HG03064 (cell line): ENCODE results near the gene SKIC8.

Source experiments
- ATAC-seq: cut with Tn5 transposase; IDR thresholded peaks from one replicate; pipeline ENCODE4 v1.9.1; 2021; ENCODE audit warnings: low read depth; ENCODE audit not compliant: unreplicated experiment

SKIC8 gene

GRCh38 chr15:78299101-78299930, at the start of gene SKIC8:
Gene SKIC8 (minus strand): TSS chr15:78299609. CDS start chr15:78295686, 3,923 bp downstream.
- peak; percentile 78 for ATAC-seq

DNA sequence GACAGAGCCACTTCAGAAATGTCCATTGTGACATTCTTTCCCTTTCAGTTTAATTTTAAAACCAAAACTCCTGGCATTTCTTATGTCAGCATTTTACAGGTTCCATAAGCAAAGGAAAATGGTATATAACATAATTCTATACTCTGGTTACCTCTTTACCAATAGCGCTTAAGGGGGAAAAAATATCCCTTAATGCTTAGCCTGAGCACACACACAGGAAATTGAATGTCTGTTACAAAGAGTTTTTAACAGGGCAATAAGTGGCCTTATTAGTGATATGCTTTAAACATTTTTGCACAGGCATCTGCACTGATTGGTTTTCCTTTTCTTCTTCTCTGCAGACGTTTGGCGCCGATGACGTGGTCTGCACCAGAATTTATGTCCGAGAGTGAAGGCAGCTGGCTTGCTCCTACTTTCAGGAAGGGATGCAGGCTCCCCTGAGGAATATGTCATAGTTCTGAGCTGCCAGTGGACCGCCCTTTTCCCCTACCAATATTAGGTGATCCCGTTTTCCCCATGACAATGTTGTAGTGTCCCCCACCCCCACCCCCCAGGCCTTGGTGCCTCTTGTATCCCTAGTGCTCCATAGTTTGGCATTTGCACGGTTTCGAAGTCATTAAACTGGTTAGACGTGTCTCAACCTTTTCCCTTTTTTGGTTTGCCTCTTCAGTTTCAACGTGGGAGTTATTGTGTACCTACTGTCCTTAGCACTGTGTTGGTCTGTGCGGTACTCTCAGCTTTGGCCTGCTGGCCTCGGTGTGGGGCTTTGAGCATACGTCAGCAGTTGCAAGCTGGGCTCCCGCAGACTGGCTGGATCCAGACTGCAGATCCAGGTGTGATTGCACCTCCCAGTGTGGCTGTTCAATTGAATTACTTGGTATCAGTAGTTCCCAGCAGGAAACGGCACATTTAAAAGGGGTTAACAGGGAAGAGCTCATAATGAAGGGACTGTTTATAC, 48.5 kb upstream of the SKIC8 start:
- no peak for ATAC-seq

DNA sequence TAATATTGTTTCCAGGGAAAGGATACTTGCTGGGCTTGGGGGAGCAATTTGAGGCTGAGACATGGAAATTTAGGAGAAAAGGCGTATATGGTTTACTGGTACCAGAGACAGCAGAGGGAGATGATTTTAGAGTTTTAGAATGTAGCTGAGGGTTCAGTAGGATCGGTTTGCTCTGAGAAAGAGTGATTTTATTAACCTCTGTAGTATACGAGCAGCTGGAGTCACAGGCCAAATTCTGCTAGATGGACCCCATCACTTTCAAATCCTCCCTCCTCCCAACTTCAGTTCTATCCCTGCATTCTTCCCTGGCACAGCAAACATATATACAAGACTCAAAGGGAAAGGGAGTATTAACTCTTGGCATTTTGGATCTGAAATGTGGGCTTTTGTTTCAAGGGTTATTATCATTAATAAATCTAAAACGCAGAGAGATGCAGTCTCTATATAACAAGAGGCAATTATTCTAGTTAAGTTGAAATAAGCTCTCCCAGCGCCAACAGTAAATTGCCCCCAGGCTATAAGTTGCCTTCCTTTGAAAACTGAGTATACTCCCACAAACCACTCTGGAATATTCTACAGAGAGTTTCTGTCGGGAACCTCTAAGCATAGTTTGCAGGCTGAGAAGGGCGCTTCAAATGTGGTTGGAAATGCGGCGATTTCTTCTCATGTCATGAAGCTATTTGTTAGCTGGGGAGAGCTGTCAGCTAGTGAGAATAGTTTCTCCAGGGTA, 46.2 kb upstream of the SKIC8 start:
- ATAC-seq = no peak

DNA sequence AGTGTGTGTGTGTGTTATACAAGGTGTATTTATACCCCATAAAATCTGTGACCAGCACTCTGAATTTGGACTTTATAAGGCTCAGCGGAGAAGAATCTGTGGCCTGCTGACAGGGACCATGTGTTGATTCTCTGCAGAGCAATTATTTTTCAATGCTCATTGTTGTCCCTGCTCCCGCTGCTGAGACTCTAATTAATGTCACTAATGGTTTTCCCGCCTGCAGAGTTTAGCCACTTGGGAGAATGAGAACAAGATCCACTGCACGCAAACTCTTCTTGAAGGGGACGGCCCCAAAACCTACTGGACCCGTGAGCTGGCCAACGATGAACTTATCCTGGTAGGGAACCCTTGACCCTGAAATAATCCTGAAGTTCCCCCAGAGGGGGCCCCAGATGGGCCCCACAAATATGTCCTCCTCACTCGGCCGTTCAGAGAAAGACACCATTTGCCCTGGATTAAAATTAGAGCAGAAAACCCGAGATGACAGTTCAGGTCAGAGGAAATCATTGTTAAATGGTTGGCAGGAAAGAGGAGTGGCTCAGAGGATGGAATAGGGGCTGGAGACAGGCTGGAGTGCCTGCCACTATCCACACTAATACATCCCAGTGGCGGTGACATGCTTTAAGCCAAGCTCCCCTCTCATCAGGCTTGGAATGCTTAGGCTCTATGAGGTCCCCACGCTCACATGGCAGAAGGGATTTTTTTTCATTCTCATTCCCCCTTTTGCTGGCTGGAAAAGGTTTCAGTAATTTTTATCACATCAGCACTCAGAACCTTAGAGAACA, 44.1 kb upstream of the SKIC8 start:
- no peak for ATAC-seq

GRCh38 chr15:78342021-78342420, 42.6 kb upstream of the SKIC8 start:
- ATAC-seq = no peak

DNA sequence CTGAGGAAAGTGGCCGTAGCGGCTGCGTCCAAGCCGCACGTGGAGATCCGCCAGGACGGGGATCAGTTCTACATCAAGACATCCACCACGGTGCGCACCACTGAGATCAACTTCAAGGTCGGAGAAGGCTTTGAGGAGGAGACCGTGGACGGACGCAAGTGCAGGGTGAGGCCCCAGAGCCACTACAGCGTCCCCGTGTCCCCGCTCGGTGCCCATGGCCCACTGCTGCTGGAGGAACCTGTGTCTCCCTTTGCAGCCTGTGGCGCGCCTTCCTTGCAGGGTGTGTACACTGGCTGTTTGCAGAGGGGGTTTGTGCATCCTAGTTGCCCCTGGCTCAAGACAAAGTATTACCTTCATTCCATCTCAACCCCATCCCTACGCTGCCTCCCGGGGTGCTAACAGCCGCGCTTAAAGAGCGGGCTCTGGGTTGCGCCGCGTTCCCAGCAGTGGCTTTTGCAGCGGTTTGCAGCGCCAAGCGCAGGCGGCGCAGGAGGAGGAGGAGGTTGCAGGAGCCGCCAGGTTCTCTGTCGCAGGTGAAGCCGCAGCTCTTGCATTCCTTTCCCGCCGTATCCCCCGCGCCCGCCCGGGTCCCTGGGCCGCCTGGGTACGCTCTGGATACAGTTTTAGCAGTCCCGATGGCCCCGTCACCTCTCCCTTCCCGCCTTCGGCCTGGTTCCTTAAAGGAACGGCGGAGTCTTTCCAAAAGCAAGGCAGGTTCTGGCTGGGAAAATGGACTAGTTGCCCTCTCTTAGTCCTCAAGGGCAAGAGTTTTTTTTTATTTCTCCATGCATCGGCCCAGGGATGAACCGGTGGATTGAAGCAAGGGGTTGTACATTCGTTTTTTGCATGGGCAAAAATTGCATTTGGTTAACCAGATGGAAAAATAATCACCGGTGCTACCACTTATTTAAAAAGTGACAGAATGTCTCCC, 41.9 kb upstream of the SKIC8 start:
- ATAC-seq = no peak

- no peak for ATAC-seq
Observed at GRCh38 chr15:78340231-78341056, 41.0 kb upstream of the SKIC8 start, which contains the start of gene CRABP1. Gene CRABP1 (plus strand): TSS chr15:78340353. CDS start chr15:78340429, 76 bp downstream.

GRCh38 chr15:78339559-78339958, 40.1 kb upstream of the SKIC8 start:
- ATAC-seq = no peak

DNA sequence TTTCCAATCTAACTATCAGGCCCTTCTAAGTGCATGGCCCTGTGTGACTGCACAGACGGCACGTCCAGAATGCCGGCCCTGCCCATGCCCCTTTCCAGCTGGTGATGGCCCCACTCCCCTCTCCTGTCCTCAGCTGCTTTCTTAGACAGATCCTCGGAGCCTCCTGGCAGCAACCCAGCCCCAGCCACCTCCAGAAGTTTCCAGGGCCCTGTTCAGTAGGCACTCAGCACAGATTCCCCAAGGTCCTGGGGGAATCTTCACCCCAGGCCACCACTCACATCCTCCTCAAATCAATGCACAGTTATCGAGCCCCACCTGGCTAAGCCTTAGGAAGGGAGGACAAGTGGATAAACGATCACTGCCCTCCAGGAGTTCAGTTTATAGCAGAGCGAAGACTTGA, 39.4 kb upstream of the SKIC8 start:
- no peak for ATAC-seq

DNA sequence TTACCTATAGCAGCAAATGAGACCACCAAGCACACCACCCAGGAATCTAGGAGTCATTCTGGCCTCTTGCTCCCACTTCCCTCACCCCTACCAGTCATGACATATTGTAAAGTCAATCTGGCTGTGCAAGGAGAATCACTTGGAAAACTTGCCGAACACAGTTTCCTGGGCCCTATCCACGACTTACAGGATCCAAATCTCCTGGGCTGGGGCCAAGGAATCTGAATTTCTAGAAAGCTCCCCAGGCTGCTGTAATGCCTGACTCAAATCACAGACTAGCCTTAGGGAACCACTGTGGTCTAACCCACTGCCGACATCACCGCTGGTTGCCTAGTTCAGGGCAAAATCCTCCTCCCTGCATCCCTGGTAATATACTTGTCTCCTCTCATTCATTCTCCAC, 36.6 kb upstream of the SKIC8 start:
- ATAC-seq = no peak

GRCh38 chr15:78334845-78335244, 35.4 kb upstream of the SKIC8 start:
- ATAC-seq = no peak

GRCh38 chr15:78329625-78330024, 30.2 kb upstream of the SKIC8 start:
- no peak for ATAC-seq

- ATAC-seq = no peak
Observed at GRCh38 chr15:78327466-78327865, 28.1 kb upstream of the SKIC8 start.

DNA sequence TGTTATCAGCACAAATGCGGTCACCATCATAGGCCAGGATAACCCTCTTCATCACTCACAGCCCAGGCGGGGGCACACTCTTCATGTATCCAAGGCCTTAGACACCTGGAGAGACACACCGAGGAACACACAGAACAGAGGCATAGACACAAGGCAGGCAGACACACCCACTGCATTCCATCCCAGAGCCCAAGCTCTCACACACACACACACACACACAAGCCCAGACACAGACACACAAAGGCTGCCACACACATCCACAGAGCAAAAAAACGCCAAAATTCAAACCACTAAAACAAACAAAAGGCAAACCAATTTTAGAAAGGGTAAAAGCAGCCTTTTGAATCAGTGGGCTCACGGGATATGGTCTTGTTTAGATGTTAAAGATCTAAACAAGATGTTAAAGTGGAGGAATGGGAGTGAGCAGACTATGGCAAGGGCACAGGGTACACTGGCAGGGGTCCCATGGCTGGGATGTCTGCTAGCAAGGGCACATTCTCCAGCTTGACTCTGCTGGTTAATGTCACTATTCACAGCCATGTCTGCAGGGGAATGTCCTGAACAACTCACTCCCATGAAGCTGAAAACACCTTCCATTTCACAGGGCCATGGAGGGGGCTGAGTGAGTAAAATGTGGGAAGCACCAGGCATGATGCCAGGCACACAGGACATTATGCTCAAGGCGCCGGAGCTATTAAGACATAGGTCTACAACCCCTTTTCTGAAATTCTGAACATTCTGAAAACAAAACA, 25.9 kb upstream of the SKIC8 start:
- no peak for ATAC-seq

GRCh38 chr15:78324144-78324543, 24.7 kb upstream of the SKIC8 start:
- no peak for ATAC-seq

DNA sequence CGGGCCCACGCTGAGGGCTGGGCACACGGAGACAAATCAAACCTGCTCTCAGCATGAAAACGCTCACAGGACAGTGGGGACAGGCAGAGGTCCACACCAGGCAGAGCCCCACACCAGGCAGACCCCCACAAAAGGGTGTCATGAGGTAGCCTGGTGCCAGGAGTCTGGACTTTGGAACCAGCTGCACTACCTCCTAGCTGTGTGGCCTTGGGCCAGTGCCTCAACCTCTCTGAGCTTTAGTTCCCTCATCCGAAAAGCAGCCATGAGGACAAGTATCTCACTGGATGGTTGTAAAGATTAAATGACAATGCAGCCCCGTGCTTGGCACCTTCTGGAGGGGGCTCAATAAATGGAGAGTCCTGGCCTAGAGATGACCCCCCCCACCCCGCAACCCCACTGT, 24.3 kb upstream of the SKIC8 start:
- ATAC-seq = no peak
